Peyer's patch (tissue), 4 donors: Measurements from ENCODE around the gene FAM110A. TPM values are rescaled to one million over a fixed set of nuclear protein-coding genes. Genes with fewer than 3 reads are reported as not detected.

Experiments used
- DNase-seq, 3 donors: peaks; one replicate each; pipeline ENCODE4 v3.0.0-alpha.2; 2017 to 2019
- H3K27ac ChIP-seq, 4 donors: fragments of 200-600 bp; sonication (generic); one replicate each; pipeline ENCODE4 v1.5.1; 2016 to 2019
- H3K27me3 ChIP-seq, 2 donors: fragments of 200-600 bp; sonication (generic); one replicate each; pipeline ENCODE4 v1.5.1; 2019
- H3K36me3 ChIP-seq, 3 donors: fragments of 200-600 bp; sonication (generic); one replicate each; pipeline ENCODE4 v1.5.1; 2016 to 2019
- H3K4me1 ChIP-seq, 4 donors: fragments of 200-600 bp; sonication (generic); one replicate each; pipeline ENCODE4 v1.5.1; 2016 to 2019
- H3K4me3 ChIP-seq, 4 donors: fragments of 200-600 bp; sonication (generic); 1 replicate in 3 of 4; 2 replicates in 1 of 4; pipeline ENCODE4 v1.5.1; 2016 to 2019; ENCODE audit warnings: mild to moderate bottlenecking in 1 of 4
- H3K9me3 ChIP-seq, 4 donors: fragments of 200-600 bp; sonication (generic); one replicate each; pipeline ENCODE4 v1.5.1; 2016 to 2019; ENCODE audit warnings: mild to moderate bottlenecking in 1 of 4
- CTCF ChIP-seq, 6 experiments: fragments of 450-650 bp in 4 of 6; fragments of 200-600 bp in 2 of 6; sonication (generic) in 1 of 6; IDR thresholded peaks; one replicate each; pipeline ENCODE4 v1.5.1; 2017 to 2019; ENCODE audit warnings: antibody characterized with exemption in 6 of 6, mild to moderate bottlenecking in 3 of 6, moderate library complexity in 1 of 6
- POLR2A ChIP-seq, 2 donors: fragments of 450-650 bp; IDR thresholded peaks; one replicate each; pipeline ENCODE4 v1.5.1; 2017; ENCODE audit warnings: antibody characterized with exemption in 2 of 2, mild to moderate bottlenecking in 2 of 2, moderate library complexity in 2 of 2
- total RNA-seq, 4 donors: library from RNA; depleted of rRNA; stranded (reverse); fragments of >200 nt; gene quantifications; one replicate each; pipeline ENCODE4 v1.1.0, GENCODE V29; 2016

The FAM110A gene
- total RNA-seq, 4 donors from 2014 or later: 5.1 to 15.7 (median 12.7) TPM

GRCh38 chr20:815914-816606 is 17.5 kb upstream of the FAM110A start:
- peak; percentile 83 to 98 (median 94) for TF ChIP-seq CTCF (IDR thresholded peaks at IDR 0.05)
- peak in 1 of 2 donors; percentile 16 for TF ChIP-seq POLR2A (IDR thresholded peaks at IDR 0.05)
- Histone ChIP-seq H3K9me3 (no peaks in the 10 kb centered on the region), H3K4me1 (peaks cover 0 to 5% (median 0%) of the 10 kb centered on the region in 4 donors), H3K27me3 (no peaks in the 10 kb centered on the region), H3K36me3 (no peaks in the 10 kb centered on the region), H3K4me3 (no peak overlapping the region), H3K27ac (no peak overlapping the region)
- peak; percentile 53 to 82 (median 72) for DNase-seq

DNA sequence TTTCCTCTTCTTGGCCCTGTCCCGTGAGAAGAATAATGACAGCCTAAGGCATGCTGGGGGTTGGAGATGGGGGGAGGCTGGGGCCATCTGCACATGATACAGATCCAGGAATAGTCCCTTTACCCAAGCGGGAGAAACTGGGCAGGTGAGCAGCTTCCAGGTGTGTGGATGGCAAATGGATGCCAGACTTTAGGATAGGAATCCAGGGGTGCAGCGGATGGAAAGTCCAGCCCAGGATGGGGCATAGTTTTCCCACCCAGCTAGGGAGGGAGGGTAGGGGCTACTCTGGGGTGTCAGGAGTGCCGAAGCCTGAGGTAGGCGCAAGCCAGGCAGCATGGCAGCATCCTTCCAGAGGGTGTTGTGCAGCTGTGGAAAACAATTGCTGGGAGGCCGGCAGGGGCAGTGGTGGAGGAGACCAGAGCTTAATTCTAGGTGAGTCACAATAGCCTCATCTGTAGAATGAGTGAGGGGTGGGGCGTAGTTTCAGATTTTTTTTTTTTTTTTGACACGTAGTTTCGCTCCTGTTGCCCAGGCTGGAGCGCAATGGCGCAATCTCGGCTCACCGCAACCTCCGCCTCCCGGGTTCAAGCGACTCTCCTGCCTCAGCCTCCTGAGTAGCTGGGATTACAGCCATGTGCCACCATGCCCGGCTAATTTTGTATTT is 15.4 kb upstream of the FAM110A start:
- DNase-seq: no peak
- Histone ChIP-seq H3K9me3 (no peaks in the 10 kb centered on the region), H3K4me1 (peaks cover 0 to 7% (median 0%) of the 10 kb centered on the region in 4 donors), H3K36me3 (no peaks in the 10 kb centered on the region), H3K27me3 (no peaks in the 10 kb centered on the region), H3K27ac (no peak overlapping the region), H3K4me3 (no peak overlapping the region)
- TF ChIP-seq CTCF (IDR thresholded peaks at IDR 0.05) (no peak), POLR2A (IDR thresholded peaks at IDR 0.05) (no peak)

- H3K36me3 ChIP-seq: no peaks in the 10 kb centered on the region
- DNase-seq: no peak
- TF ChIP-seq CTCF (IDR thresholded peaks at IDR 0.05): no peak
- TF ChIP-seq POLR2A (IDR thresholded peaks at IDR 0.05): no peak
- no peaks in the 10 kb centered on the region for H3K27me3 ChIP-seq
- peaks cover 0 to 19% (median 0%) of the 10 kb centered on the region in 4 donors for H3K4me1 ChIP-seq
- no peaks in the 10 kb centered on the region for H3K9me3 ChIP-seq
- no peak overlapping the region for H3K27ac ChIP-seq
- no peak overlapping the region for H3K4me3 ChIP-seq
Measured at GRCh38 chr20:819680-820322, 13.7 kb upstream of the FAM110A start.

DNA sequence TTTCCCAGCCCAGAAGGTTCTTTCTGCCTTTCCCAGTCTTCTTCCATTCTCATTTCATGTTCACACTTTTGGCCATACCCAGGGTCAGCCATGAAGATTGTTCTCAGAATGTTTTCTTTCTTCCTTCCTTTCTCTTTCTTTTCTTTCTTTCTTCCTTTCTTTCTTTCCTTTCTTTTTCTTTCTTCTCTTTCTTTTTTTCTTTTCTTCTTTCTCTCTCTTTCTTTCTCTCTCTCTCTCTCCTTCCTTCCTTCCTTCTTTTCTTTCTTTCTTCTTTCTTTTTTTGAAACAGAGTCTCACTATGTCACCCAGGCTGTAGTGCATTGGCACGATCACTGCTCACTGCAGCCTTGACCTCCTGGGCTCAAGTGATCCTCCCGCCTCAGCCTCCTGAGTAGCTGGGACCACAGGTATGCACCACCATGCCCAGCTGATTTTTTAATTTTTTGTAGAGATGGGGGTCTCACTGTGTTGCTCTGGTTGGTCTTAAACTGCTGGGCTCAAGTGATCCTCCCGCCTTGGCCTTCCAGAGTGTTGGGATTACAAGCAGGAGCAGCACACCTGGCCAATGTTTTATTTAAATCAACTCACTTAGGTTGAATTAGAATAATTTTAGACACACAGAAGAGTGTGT is 13.1 kb upstream of the FAM110A start:
- Histone ChIP-seq H3K4me3 (no peak overlapping the region), H3K27me3 (no peaks in the 10 kb centered on the region), H3K4me1 (peaks cover 0 to 19% (median 0%) of the 10 kb centered on the region in 4 donors), H3K27ac (no peak overlapping the region), H3K9me3 (no peaks in the 10 kb centered on the region), H3K36me3 (no peaks in the 10 kb centered on the region)
- TF ChIP-seq POLR2A (IDR thresholded peaks at IDR 0.05) (no peak), CTCF (IDR thresholded peaks at IDR 0.05) (no peak)
- DNase-seq: no peak

DNA sequence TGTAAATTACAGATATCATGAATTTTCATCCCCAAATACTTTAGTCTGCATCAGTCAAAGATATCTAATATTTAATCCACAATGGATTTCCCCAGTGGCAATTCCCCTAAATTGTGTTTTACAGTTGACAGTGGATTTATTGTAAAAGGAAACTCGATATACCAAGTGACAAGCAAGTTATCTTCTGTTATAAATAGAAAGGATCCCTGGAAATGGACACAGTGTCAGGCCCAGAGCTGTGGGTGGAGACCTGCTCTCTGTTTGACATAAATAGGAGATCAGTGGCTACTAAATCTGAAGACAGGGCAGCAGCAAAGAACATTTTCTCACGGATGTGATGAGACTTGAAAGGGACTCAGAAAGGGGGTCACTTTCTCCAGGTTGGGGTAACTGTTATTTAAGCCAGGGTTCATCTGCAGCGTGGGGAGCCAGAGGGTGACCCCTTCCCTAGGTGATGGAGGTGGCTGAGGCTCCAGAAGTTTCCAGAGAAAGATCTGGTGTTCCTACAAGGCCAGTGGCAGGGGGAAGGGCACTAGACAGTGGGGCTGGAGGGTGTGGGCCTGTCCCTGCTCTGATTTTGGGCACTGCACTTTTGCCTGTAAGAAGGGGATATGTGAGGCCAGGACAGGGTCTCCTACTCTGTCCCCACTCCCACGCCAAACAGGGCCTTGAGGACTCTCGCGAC is 12.3 kb upstream of the FAM110A start:
- no peak for TF ChIP-seq POLR2A (IDR thresholded peaks at IDR 0.05)
- no peak for TF ChIP-seq CTCF (IDR thresholded peaks at IDR 0.05)
- peak in 2 of 3 donors; percentile 4 to 38 for DNase-seq
- H3K27me3 ChIP-seq: no peaks in the 10 kb centered on the region
- no peak overlapping the region for H3K4me3 ChIP-seq
- no peak overlapping the region for H3K27ac ChIP-seq
- H3K9me3 ChIP-seq: no peaks in the 10 kb centered on the region
- H3K4me1 ChIP-seq: peaks cover 0 to 19% (median 0%) of the 10 kb centered on the region in 4 donors
- no peaks in the 10 kb centered on the region for H3K36me3 ChIP-seq
